Measurements from ENCODE around the gene CABP7.

Gene CABP7

GRCh38 chr22:29756341-29756740, 36.5 kb downstream of the CABP7 start:
- ATAC-seq (ENCODE audit: insufficient read depth, low read depth) (no peak), DNase-seq (no peak)
- Histone ChIP-seq H3K4me2 (ENCODE audit: insufficient read depth, low read length) (no peak overlapping the region), H3K27ac (ENCODE audit: low read length) (no peak overlapping the region), H3K4me1 (ENCODE audit: insufficient read depth, low read length) (no peaks in the 10 kb centered on the region), H3K9ac (ENCODE audit: low read depth, low read length) (no peak overlapping the region), H3K9me3 (ENCODE audit: insufficient read depth, low read length, severe bottlenecking) (no peaks in the 10 kb centered on the region), H3K79me2 (ENCODE audit: insufficient read depth, low read length) (0 out of 2 replicates have a peak, but pooled peaks cover 2% of the 10 kb centered on the region), H2AFZ (ENCODE audit: low read depth, low read length) (no peak overlapping the region), H3K36me3 (ENCODE audit: insufficient read depth, low read length) (0 out of 2 replicates have a peak, but pooled peaks cover 3% of the 10 kb centered on the region), H4K20me1 (ENCODE audit: insufficient read depth, low read length) (0 out of 2 replicates have a peak, but pooled peaks cover 3% of the 10 kb centered on the region), H3K4me3 (ENCODE audit: low read depth in 1 of 2, low read length in 2 of 2) (no peak overlapping the region), H3K27me3 (ENCODE audit: insufficient read depth, low read length, poor library complexity) (no peaks in the 10 kb centered on the region)
- no peak for TF ChIP-seq EZH2 (IDR thresholded peaks at IDR 0.05; ENCODE audit: borderline replicate concordance, low read depth, low read length, severe bottlenecking)
- TF ChIP-seq, protein P1, sequence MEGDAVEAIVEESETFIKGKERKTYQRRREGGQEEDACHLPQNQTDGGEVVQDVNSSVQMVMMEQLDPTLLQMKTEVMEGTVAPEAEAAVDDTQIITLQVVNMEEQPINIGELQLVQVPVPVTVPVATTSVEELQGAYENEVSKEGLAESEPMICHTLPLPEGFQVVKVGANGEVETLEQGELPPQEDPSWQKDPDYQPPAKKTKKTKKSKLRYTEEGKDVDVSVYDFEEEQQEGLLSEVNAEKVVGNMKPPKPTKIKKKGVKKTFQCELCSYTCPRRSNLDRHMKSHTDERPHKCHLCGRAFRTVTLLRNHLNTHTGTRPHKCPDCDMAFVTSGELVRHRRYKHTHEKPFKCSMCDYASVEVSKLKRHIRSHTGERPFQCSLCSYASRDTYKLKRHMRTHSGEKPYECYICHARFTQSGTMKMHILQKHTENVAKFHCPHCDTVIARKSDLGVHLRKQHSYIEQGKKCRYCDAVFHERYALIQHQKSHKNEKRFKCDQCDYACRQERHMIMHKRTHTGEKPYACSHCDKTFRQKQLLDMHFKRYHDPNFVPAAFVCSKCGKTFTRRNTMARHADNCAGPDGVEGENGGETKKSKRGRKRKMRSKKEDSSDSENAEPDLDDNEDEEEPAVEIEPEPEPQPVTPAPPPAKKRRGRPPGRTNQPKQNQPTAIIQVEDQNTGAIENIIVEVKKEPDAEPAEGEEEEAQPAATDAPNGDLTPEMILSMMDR (IDR thresholded peaks at IDR 0.05; ENCODE audit: borderline replicate concordance, extremely low read depth, low read length, poor library complexity, severe bottlenecking): no peak

DNA sequence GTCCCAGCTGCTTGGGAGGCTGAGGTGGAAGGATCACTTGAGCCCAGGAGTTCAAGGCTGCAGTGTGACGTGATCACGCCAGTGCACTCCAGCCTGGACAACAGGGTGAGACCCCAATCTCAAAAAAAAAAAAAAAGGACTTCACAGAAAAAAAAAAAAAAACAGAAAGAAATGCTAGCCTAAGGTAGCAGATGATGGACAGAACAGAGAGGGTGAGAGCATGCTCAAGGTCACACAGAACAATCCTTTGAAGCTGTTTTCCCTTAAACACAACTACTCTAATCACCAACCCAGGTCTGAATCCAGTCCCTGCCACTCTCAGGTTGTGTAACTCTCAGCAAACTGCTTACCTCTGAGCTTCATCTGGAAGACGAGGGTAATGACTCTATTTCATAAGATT, 37.3 kb downstream of the CABP7 start:
- Histone ChIP-seq H3K27ac (ENCODE audit: low read length) (no peak overlapping the region), H4K20me1 (ENCODE audit: insufficient read depth, low read length) (0 out of 2 replicates have a peak, but pooled peaks cover 3% of the 10 kb centered on the region), H3K79me2 (ENCODE audit: insufficient read depth, low read length) (0 out of 2 replicates have a peak, but pooled peaks cover 2% of the 10 kb centered on the region), H2AFZ (ENCODE audit: low read depth, low read length) (no peak overlapping the region), H3K4me3 (ENCODE audit: low read depth in 1 of 2, low read length in 2 of 2) (no peak overlapping the region), H3K9me3 (ENCODE audit: insufficient read depth, low read length, severe bottlenecking) (no peaks in the 10 kb centered on the region), H3K4me1 (ENCODE audit: insufficient read depth, low read length) (no peaks in the 10 kb centered on the region), H3K4me2 (ENCODE audit: insufficient read depth, low read length) (no peak overlapping the region), H3K9ac (ENCODE audit: low read depth, low read length) (no peak overlapping the region), H3K27me3 (ENCODE audit: insufficient read depth, low read length, poor library complexity) (no peaks in the 10 kb centered on the region), H3K36me3 (ENCODE audit: insufficient read depth, low read length) (0 out of 2 replicates have a peak, but pooled peaks cover 3% of the 10 kb centered on the region)
- TF ChIP-seq EZH2 (IDR thresholded peaks at IDR 0.05; ENCODE audit: borderline replicate concordance, low read depth, low read length, severe bottlenecking): no peak
- TF ChIP-seq, protein P1 (IDR thresholded peaks at IDR 0.05; ENCODE audit: borderline replicate concordance, extremely low read depth, low read length, poor library complexity, severe bottlenecking): no peak
- ATAC-seq (ENCODE audit: insufficient read depth, low read depth): no peak
- DNase-seq: no peak

GRCh38 chr22:29758068-29758622, 38.3 kb downstream of the CABP7 start:
- Histone ChIP-seq H3K27ac (ENCODE audit: low read length) (no peak overlapping the region), H4K20me1 (ENCODE audit: insufficient read depth, low read length) (0 out of 2 replicates have a peak, but pooled peaks cover 3% of the 10 kb centered on the region), H3K79me2 (ENCODE audit: insufficient read depth, low read length) (0 out of 2 replicates have a peak, but pooled peaks cover 2% of the 10 kb centered on the region), H3K9me3 (ENCODE audit: insufficient read depth, low read length, severe bottlenecking) (no peaks in the 10 kb centered on the region), H3K9ac (ENCODE audit: low read depth, low read length) (no peak overlapping the region), H3K4me3 (ENCODE audit: low read depth in 1 of 2, low read length in 2 of 2) (no peak overlapping the region), H3K4me2 (ENCODE audit: insufficient read depth, low read length) (no peak overlapping the region), H3K36me3 (ENCODE audit: insufficient read depth, low read length) (no peaks in the 10 kb centered on the region), H2AFZ (ENCODE audit: low read depth, low read length) (no peak overlapping the region), H3K4me1 (ENCODE audit: insufficient read depth, low read length) (no peaks in the 10 kb centered on the region), H3K27me3 (ENCODE audit: insufficient read depth, low read length, poor library complexity) (no peaks in the 10 kb centered on the region)
- ATAC-seq (ENCODE audit: insufficient read depth, low read depth) (no peak), DNase-seq (no peak)
- TF ChIP-seq, protein P1 (IDR thresholded peaks at IDR 0.05; ENCODE audit: borderline replicate concordance, extremely low read depth, low read length, poor library complexity, severe bottlenecking): no peak
- TF ChIP-seq EZH2 (IDR thresholded peaks at IDR 0.05; ENCODE audit: borderline replicate concordance, low read depth, low read length, severe bottlenecking): no peak
